ENCODE data around the gene ST3GAL6. TPM values are rescaled to one million over a fixed set of nuclear protein-coding genes. Genes with fewer than 3 reads are reported as not detected.

Gene ST3GAL6
- total and polyA plus RNA-seq, 2 of the 8 experiments (the other 6 are each of a cell fraction or from before 2014, with no cell fraction given), result 3.3 to 6.1 TPM

DNA sequence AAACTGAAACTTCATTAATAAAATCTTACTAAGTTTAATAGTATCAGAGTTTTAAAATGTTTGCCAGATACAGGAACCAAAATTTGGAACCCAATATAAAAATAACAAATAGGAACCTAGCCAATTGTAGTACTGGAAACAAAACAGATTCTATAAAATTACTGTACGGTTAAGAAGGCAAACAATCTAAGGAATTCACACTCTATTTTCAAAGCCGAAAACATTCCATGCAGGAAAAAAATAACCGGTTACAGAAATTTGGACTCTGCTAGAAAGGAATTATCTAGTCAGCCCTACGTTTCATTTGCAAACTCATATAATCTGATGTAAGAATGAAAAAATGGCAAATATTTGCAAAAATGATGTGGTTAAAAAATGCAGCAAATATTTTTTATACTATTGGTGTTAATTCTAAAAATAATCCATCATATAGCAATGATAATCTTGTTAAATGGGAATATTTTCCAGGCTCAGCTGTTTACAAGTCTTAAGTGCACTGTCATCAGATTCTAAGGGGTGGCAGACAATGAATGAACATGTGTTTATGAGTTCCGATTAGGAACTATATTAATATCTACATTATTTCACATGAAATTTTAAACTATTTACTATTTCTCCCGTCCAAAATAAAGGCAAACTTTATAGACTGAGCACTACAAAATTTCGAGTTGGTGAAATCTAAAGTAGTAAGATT lies 80.3 kb downstream of the ST3GAL6 start:
- Histone ChIP-seq H4K5ac (ENCODE audit: insufficient read length, low read depth, low read length) (no peak overlapping the region), H3K9ac (replicated peaks in 1 of 4; ENCODE audit: extremely low read depth in 1 of 4, low read depth in 3 of 4, low read length in 3 of 4) (no peak overlapping the region), H2BK120ac (replicated peaks; ENCODE audit: low read depth, low read length) (no peak overlapping the region), H3K56ac (replicated peaks; ENCODE audit: insufficient read length, low read depth, low read length) (no peak overlapping the region), H3K4me2 (ENCODE audit: insufficient read depth in 1 of 2, low read depth in 2 of 2, low read length in 2 of 2) (no peak overlapping the region), H2BK12ac (ENCODE audit: low read depth, low read length) (no peak overlapping the region), H4K91ac (replicated peaks; ENCODE audit: insufficient read length, low read length) (no peak overlapping the region), H3K4me1 (replicated peaks in 1 of 4; ENCODE audit: control insufficient read depth in 3 of 4, insufficient read depth in 4 of 4, low read length in 3 of 4) (no peaks in the 10 kb centered on the region), H3K27ac (ENCODE audit: low read depth, low read length) (no peak overlapping the region), H3K4me3 (ENCODE audit: extremely low read depth in 1 of 4, insufficient read depth in 2 of 4, low read depth in 3 of 4, low read length in 4 of 4) (no peak overlapping the region), H3K36me3 (ENCODE audit: control insufficient read depth in 2 of 4, insufficient read depth in 4 of 4, low read length in 3 of 4) (peaks cover 0 to 15% (median 5%) of the 10 kb centered on the region in 4 experiments; a peak in 4 of 8 replicates), H3K23ac (ENCODE audit: insufficient read length) (no peak overlapping the region), H3K79me2 (ENCODE audit: control insufficient read depth in 1 of 2, insufficient read depth in 2 of 2, low read length in 2 of 2) (no peaks in the 10 kb centered on the region), H3K79me1 (ENCODE audit: low read depth, low read length) (no peaks in the 10 kb centered on the region), H2BK5ac (ENCODE audit: low read depth, low read length) (no peak overlapping the region), H3K14ac (ENCODE audit: insufficient read length) (no peak overlapping the region), H2BK20ac (ENCODE audit: low read length) (no peak overlapping the region), H3K9me3 (ENCODE audit: insufficient read depth in 2 of 2, low read depth in 1 of 2, low read length in 1 of 2) (peaks cover 5 to 6% of the 10 kb centered on the region in 2 experiments; a peak in 3 of 4 replicates), H2BK15ac (ENCODE audit: low read length) (no peak overlapping the region), H3K18ac (ENCODE audit: extremely low read depth, low read length) (no peak overlapping the region), H4K20me1 (replicated peaks in 1 of 2; ENCODE audit: control insufficient read depth in 1 of 2, insufficient read depth in 2 of 2, low read length in 2 of 2) (no peaks in the 10 kb centered on the region), H3K23me2 (ENCODE audit: low read depth, low read length) (no peaks in the 10 kb centered on the region), H2AFZ (ENCODE audit: low read length) (no peak overlapping the region), H3K4ac (replicated peaks; ENCODE audit: insufficient read length, low read depth, low read length) (no peak overlapping the region), H4K8ac (ENCODE audit: extremely low read depth, insufficient read depth, low read length) (no peak overlapping the region), H2AK5ac (ENCODE audit: low read depth, low read length) (no peak overlapping the region), H3K27me3 (replicated peaks in 1 of 4; ENCODE audit: control insufficient read depth in 3 of 4, extremely low read depth in 1 of 4, insufficient read depth in 3 of 4, low read length in 3 of 4) (no peaks in the 10 kb centered on the region)
- no peak for DNase-seq (ENCODE audit: low read depth in 1 of 2, low spot score in 2 of 2)
- WGBS, 2 experiments (ENCODE audit: extremely low coverage in 1 of 2, insufficient coverage in 1 of 2, insufficient read length in 1 of 2, insufficient replicate concordance in 2 of 2, low coverage in 1 of 2, low lambda C conversion rate in 2 of 2, missing lambda C conversion rate in 1 of 2), result 90% methylated on average over 7 of the region's 7 CpGs; no CpG with 5 or more reads in 1 of the 2 experiments
- ChIA-PET POLR2A (ENCODE audit: partially characterized antibody) (no interaction called here), CTCF (ENCODE audit: partially characterized antibody) (no interaction called here)
- FAIRE-seq, result no peak
